Neural cell (in vitro differentiated cells): ENCODE results near the gene TOB1. TPM values are rescaled to one million over a fixed set of nuclear protein-coding genes. Genes with fewer than 3 reads are reported as not detected.

Experiments used
- H2AFZ ChIP-seq: fragments of 200-600, 300-800 bp; sonication (generic), shearing (Covaris generic); 2 replicates; pipeline ENCODE4 v1.6.0; 2014; ENCODE audit warnings: low read depth, mild to moderate bottlenecking, antibody characterized with exemption, low read length, moderate library complexity
- H3F3A ChIP-seq: fragments of 200-600 bp; shearing (Covaris generic); 2 replicates; pipeline ENCODE4 v1.6.1; 2016; ENCODE audit warnings: mild to moderate bottlenecking, moderate library complexity, mixed read lengths, antibody characterized with exemption, low read length; ENCODE audit not compliant: insufficient read depth, poor library complexity, severe bottlenecking
- H3K27ac ChIP-seq: fragments of 200-600, 300-800 bp; sonication (generic), shearing (Covaris generic); 2 replicates; pipeline ENCODE4 v1.5.1; 2014; ENCODE audit warnings: mild to moderate bottlenecking, low read length, moderate library complexity
- H3K27me3 ChIP-seq: fragments of 300-800, 200-600 bp; sonication (generic), shearing (Covaris generic); 2 replicates; pipeline ENCODE4 v1.6.0; 2014; ENCODE audit warnings: mild to moderate bottlenecking, low read depth, low read length, moderate library complexity; ENCODE audit not compliant: insufficient read depth
- H3K36me3 ChIP-seq: fragments of 300-800, 200-600 bp; sonication (generic), shearing (Covaris generic); 2 replicates; pipeline ENCODE4 v1.5.1; 2014; ENCODE audit warnings: mild to moderate bottlenecking, antibody characterized with exemption, low read length, moderate library complexity; ENCODE audit not compliant: insufficient read depth
- H3K4me2 ChIP-seq: fragments of 300-800, 200-600 bp; sonication (generic), shearing (Covaris generic); 2 replicates; pipeline ENCODE4 v1.6.0; 2014; ENCODE audit warnings: mild to moderate bottlenecking, low read length
- H3K4me3 ChIP-seq: fragments of 300-800, 200-600 bp; sonication (generic), shearing (Covaris generic); 2 replicates; pipeline ENCODE4 v1.5.1; 2014; ENCODE audit warnings: mild to moderate bottlenecking, low read length, moderate library complexity
- H3K79me2 ChIP-seq: fragments of 200-600 bp; shearing (Covaris generic); replicated peaks from 2 replicates; pipeline ENCODE4 v1.6.0; 2014; ENCODE audit warnings: mild to moderate bottlenecking, low read length, moderate library complexity; ENCODE audit not compliant: insufficient read depth
- H3K9ac ChIP-seq: fragments of 300-800, 200-600 bp; sonication (generic), shearing (Covaris generic); 2 replicates; pipeline ENCODE4 v1.6.1; 2016; ENCODE audit warnings: mild to moderate bottlenecking, low read length, mixed read lengths
- H3K9me2 ChIP-seq: fragments of 200-600 bp; shearing (Covaris generic); 2 replicates; pipeline ENCODE4 v1.6.1; 2016; ENCODE audit warnings: mild to moderate bottlenecking, low read length, mixed read lengths; ENCODE audit not compliant: insufficient read depth
- H3K9me3 ChIP-seq: fragments of 200-600, 300-800 bp; sonication (generic), shearing (Covaris generic); 2 replicates; pipeline ENCODE4 v1.6.1; 2016; ENCODE audit warnings: mild to moderate bottlenecking, mixed run types, low read length, moderate library complexity, mixed read lengths
- H4K20me1 ChIP-seq: fragments of 200-600 bp; shearing (Covaris generic); 2 replicates; pipeline ENCODE4 v1.6.1; 2016; ENCODE audit warnings: mild to moderate bottlenecking, mixed run types; ENCODE audit not compliant: insufficient read depth
- EP300 ChIP-seq: fragments of 450-650 bp; conservative IDR thresholded peaks from 2 replicates; pipeline ENCODE4 v1.6.1; 2014; ENCODE audit warnings: antibody characterized with exemption, mild to moderate bottlenecking, moderate library complexity; ENCODE audit not compliant: poor library complexity, severe bottlenecking
- EZH2 ChIP-seq: fragments of 200-600, 300-800 bp; shearing (Covaris generic), sonication (generic); IDR thresholded peaks from 2 replicates; pipeline ENCODE4 v1.6.1; 2014; ENCODE audit warnings: antibody characterized with exemption, low read length, borderline replicate concordance, mild to moderate bottlenecking; ENCODE audit not compliant: insufficient read depth, poor library complexity, severe bottlenecking
- MXI1 ChIP-seq: fragments of 450-650 bp; conservative IDR thresholded peaks from 2 replicates; pipeline ENCODE4 v1.6.1; 2014; ENCODE audit warnings: antibody characterized with exemption, mild to moderate bottlenecking; ENCODE audit not compliant: poor library complexity, severe bottlenecking
- POLR2AphosphoS5 ChIP-seq: IDR thresholded peaks from 2 replicates; pipeline ENCODE4 v1.6.1; 2012
- RAD21 ChIP-seq: fragments of 450-650 bp; conservative IDR thresholded peaks from 2 replicates; pipeline ENCODE4 v1.6.1; 2014; ENCODE audit warnings: antibody characterized with exemption, mild to moderate bottlenecking, moderate library complexity
- SMC3 ChIP-seq: fragments of 450-650 bp; conservative IDR thresholded peaks from 2 replicates; pipeline ENCODE4 v1.6.1; 2014; ENCODE audit warnings: antibody characterized with exemption, mild to moderate bottlenecking, moderate library complexity; ENCODE audit not compliant: poor library complexity
- TAF1 ChIP-seq: IDR thresholded peaks from 2 replicates; pipeline ENCODE4 v1.6.1; 2012; ENCODE audit warnings: low read depth
- polyA plus RNA-seq: library from polyadenylated mRNA; depleted of rRNA; stranded (reverse); fragments of >200 nt; gene quantifications from 2 replicates; pipeline ENCODE4 v1.2.3, GENCODE V29; 2014
- TF ChIP-seq, protein P1 (sequence below): IDR thresholded peaks from 2 replicates; pipeline ENCODE4 v1.6.1; 2012; ENCODE audit warnings: borderline replicate concordance
- TF ChIP-seq, protein P2 (sequence below): fragments of 450-650 bp; IDR thresholded peaks from 2 replicates; pipeline ENCODE4 v1.5.1; 2014; ENCODE audit warnings: antibody characterized with exemption, mild to moderate bottlenecking, moderate library complexity; ENCODE audit not compliant: poor library complexity, severe bottlenecking

TOB1 gene
- polyA plus RNA-seq, 1 donor from 2014 or later, result 8.9 TPM

DNA sequence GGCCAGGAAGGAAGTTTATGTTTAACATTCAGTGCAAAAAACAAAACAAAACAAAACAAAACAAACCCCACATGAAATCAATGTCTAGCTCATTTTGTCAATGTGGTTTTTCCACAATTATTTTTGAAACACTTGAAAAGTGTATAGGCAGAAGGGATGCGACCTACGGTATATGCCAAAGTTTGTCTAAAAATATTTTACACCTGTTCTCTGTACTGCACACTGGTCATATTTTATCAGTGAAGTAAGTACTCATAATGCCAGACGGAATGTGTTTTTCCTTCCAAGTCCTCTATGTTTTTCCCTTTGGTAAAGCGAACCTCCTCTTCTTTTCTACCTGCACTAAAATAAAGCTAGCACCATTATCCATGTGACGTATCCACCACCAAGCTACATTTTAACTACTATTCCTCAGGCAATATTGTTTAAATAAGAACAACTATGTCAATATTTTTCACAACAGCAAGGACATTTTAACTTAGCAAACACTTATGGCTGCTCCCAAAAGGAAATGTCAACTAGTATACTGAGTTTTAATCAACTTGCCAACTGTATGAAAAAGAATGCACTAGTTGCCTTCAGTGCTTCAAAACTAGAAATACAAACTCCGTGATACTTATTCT, 10.3 kb downstream of the TOB1 start:
- Histone ChIP-seq H3K27ac (no peak overlapping the region), H3K9me3 (no peaks in the 10 kb centered on the region), H3K9ac (no peak overlapping the region), H2AFZ (no peak overlapping the region), H3K36me3 (no peaks in the 10 kb centered on the region), H3K4me2 (no peak overlapping the region), H3K4me3 (no peak overlapping the region), H3K79me2 (no peaks in the 10 kb centered on the region), H4K20me1 (no peaks in the 10 kb centered on the region), H3F3A (no peaks in the 10 kb centered on the region), H3K9me2 (no peaks in the 10 kb centered on the region), H3K27me3 (no peaks in the 10 kb centered on the region)
- no peak for TF ChIP-seq EP300

DNA sequence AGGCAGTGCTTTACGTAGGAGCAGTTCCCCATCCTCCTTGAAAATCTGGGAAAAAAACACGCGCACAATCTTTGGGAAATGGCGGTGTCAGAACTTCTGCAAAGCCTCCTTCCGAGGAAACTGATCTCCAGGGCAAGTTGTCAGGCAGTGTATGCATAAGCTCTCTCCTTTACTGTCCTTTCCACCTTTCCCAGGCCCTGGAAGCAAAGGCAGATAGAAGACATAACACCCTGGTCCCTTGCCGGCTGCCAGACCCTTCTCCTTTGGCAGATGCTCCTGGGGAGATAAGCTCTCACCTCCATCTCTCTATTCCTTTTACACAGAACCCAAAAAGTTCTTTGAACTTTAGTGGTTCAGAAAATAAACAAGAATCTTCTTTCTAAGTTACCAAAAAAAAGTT, 12.4 kb downstream of the TOB1 start:
- Histone ChIP-seq H3K4me2 (no peak overlapping the region), H2AFZ (no peak overlapping the region), H4K20me1 (no peaks in the 10 kb centered on the region), H3K36me3 (no peaks in the 10 kb centered on the region), H3K27me3 (no peaks in the 10 kb centered on the region), H3K4me3 (no peak overlapping the region), H3K9me3 (no peaks in the 10 kb centered on the region), H3K79me2 (no peaks in the 10 kb centered on the region), H3K9ac (no peak overlapping the region), H3K27ac (no peak overlapping the region), H3F3A (no peaks in the 10 kb centered on the region), H3K9me2 (no peaks in the 10 kb centered on the region)
- no peak for TF ChIP-seq EZH2
- no peak for TF ChIP-seq MXI1
- TF ChIP-seq, protein P1, sequence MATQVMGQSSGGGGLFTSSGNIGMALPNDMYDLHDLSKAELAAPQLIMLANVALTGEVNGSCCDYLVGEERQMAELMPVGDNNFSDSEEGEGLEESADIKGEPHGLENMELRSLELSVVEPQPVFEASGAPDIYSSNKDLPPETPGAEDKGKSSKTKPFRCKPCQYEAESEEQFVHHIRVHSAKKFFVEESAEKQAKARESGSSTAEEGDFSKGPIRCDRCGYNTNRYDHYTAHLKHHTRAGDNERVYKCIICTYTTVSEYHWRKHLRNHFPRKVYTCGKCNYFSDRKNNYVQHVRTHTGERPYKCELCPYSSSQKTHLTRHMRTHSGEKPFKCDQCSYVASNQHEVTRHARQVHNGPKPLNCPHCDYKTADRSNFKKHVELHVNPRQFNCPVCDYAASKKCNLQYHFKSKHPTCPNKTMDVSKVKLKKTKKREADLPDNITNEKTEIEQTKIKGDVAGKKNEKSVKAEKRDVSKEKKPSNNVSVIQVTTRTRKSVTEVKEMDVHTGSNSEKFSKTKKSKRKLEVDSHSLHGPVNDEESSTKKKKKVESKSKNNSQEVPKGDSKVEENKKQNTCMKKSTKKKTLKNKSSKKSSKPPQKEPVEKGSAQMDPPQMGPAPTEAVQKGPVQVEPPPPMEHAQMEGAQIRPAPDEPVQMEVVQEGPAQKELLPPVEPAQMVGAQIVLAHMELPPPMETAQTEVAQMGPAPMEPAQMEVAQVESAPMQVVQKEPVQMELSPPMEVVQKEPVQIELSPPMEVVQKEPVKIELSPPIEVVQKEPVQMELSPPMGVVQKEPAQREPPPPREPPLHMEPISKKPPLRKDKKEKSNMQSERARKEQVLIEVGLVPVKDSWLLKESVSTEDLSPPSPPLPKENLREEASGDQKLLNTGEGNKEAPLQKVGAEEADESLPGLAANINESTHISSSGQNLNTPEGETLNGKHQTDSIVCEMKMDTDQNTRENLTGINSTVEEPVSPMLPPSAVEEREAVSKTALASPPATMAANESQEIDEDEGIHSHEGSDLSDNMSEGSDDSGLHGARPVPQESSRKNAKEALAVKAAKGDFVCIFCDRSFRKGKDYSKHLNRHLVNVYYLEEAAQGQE, result no peak
- no peak for TF ChIP-seq POLR2AphosphoS5
- TF ChIP-seq EP300, result no peak
- no peak for TF ChIP-seq SMC3
- no peak for TF ChIP-seq TAF1
- no peak for TF ChIP-seq RAD21
- TF ChIP-seq, protein P2, sequence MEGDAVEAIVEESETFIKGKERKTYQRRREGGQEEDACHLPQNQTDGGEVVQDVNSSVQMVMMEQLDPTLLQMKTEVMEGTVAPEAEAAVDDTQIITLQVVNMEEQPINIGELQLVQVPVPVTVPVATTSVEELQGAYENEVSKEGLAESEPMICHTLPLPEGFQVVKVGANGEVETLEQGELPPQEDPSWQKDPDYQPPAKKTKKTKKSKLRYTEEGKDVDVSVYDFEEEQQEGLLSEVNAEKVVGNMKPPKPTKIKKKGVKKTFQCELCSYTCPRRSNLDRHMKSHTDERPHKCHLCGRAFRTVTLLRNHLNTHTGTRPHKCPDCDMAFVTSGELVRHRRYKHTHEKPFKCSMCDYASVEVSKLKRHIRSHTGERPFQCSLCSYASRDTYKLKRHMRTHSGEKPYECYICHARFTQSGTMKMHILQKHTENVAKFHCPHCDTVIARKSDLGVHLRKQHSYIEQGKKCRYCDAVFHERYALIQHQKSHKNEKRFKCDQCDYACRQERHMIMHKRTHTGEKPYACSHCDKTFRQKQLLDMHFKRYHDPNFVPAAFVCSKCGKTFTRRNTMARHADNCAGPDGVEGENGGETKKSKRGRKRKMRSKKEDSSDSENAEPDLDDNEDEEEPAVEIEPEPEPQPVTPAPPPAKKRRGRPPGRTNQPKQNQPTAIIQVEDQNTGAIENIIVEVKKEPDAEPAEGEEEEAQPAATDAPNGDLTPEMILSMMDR, result no peak
